ENCODE results near the gene LMAN1.

The LMAN1 gene

GRCh38 chr18:59303006-59303405 is 56.1 kb downstream of the LMAN1 start:
- no peak for DNase-seq (ENCODE audit: low read depth)

GRCh38 chr18:59301929-59302328 is 57.1 kb downstream of the LMAN1 start:
- DNase-seq (ENCODE audit: low read depth), result no peak

GRCh38 chr18:59300676-59301285 is 58.3 kb downstream of the LMAN1 start:
- DNase-seq (ENCODE audit: low read depth), result no peak

- no peak for DNase-seq (ENCODE audit: low read depth)
Observed at GRCh38 chr18:59298871-59299270, 60.2 kb downstream of the LMAN1 start.

GRCh38 chr18:59293317-59293716 is 65.7 kb downstream of the LMAN1 start:
- no peak for DNase-seq (ENCODE audit: low read depth)

GRCh38 chr18:59286341-59286740 is 72.7 kb downstream of the LMAN1 start:
- DNase-seq (ENCODE audit: low read depth), result no peak

- DNase-seq (ENCODE audit: low read depth), result no peak
Observed at GRCh38 chr18:59282341-59282740, 76.7 kb downstream of the LMAN1 start.

- no peak for DNase-seq (ENCODE audit: low read depth)
Observed at GRCh38 chr18:59279722-59280121, 79.3 kb downstream of the LMAN1 start.

- no peak for DNase-seq (ENCODE audit: low read depth)
Observed at GRCh38 chr18:59279193-59279592, 79.9 kb downstream of the LMAN1 start.

GRCh38 chr18:59278793-59279192 is 80.3 kb downstream of the LMAN1 start:
- no peak for DNase-seq (ENCODE audit: low read depth)

Measured in stimulated activated CD4-positive, alpha-beta T cell treated with anti-CD3 and anti-CD28 coated beads, Interleukin-2, amount 100 ng/mL, for 4 hours (primary cell).